IPS DF 19.7 (cell line): ENCODE data around the gene SCAMP3.
A peak's percentile ranks its signal among the peaks of the same experiment; 100 is the strongest.
"Not testable (repeated sequence)": the region's sequence is repeated elsewhere in the genome, so short reads cannot be mapped to it uniquely, and the experiment has no call there.

ENCODE experiments used
- DNase-seq: peaks from one replicate; pipeline ENCODE4 v3.0.0-alpha.2; 2013; ENCODE audit warnings: low read depth, low spot score

The SCAMP3 gene

DNA sequence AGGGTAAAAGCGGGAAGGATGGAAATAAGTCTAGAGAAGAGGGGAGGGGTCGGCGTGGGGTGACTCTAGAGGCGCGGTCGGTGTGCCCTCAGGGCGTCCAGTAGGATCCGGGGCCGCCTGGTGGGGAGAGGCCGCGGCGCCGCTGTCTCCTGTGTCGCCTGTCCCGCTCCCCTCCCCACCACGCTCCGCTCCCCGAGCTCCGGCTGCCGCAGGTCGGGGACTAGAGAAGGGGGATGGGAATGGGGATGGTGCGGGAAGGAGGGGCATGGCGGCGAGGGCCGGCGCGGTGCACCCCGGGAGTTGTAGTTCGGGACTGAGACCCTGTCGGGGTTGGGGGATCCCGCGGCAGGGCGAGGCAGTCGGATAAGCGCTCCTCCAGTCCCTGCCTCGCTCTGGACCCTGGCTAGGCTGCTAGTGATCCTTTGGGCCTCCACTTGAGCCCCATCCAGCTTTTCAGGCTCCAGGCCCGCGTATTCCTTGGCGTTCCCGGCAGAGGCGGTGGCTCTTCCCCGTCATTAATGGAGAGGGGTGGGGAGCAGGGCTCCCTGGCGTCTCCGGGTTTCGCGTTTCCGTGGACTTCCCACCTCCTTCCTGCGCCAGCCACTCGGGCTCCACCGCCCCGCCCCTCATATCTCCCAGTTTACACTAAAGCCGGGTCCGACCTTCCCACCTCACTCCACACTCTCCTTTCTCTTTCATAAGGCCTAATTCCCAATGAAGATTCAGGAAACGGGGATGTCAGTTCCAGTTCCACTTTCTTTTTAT lies 6.7 kb downstream of the SCAMP3 start, which contains the start of gene ENTREP3:
Gene ENTREP3, minus strand, starts transcription at position 241 of the 765 bp plus-strand sequence. CDS start 606 bp downstream, outside the sequence.
- DNase-seq: no peak

DNA sequence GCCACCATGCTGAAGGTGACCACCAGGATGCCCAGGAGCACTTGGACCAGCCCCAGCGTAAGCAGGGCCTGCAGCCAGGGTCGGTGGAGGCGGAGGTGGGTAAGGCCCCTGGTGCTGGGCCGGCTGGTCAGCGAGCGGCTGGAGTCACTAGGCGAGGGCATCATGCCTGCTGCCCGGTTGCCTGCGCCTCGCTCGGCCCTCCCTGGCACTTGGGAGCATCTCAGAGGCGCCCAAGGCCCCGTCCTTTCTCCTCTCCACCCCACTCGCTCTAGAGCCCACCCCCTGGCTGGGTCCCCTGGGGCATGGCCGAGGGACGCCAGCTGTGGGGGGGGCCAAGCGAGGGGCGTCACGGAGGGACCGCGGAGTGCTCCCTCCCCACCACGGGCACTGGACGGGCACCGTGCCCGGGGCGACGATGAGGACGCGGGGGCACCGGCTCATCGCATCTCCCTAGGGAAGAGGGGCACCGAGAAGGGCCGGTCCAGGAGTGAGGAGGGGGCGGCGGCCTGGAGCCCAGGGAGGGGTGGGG lies 7.4 kb downstream of the SCAMP3 start:
- no peak for DNase-seq

DNA sequence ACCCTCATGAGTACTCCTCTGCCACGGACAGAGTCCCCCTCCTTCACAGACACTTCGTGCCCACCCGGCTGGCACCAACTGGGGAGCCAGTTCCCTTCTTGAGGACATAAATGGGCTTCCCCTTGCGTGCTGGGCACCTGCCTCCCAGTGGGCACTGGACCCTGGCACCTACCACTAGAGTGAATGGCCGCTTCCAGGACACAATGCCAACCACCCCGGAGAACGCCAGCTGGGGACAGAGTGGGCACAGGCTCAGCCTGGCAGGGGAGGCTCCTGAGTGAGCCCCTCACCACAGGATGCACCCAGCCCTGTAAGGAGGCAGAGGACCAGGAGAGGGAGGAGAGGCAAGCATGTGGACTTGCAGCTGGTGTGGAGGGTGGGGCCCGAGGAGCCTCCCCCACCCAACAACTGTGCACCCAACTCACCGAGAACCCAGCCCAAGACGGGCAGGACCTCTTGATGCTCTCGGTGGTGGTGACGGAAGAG lies 7.9 kb downstream of the SCAMP3 start:
- no peak for DNase-seq

DNA sequence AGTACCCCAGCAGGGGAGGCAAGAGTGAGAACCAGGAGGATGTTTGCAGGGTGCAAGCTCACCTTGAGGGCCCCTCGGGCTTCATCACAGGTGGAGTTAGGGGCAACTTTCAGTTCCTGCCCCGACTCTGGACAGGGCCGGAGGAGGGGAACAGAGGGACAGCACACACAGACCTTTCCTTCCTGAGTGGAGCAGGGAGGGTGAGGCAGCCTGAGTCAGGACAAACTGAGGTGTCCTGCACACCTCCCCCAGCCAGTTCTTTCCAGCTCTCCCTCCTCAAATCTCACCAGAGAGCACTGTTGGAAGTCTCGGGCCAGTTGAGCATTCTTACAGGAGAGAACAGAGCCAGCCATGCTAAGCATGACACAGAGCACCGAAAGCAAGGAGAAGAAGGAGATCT lies 8.4 kb downstream of the SCAMP3 start:
- no peak for DNase-seq

DNA sequence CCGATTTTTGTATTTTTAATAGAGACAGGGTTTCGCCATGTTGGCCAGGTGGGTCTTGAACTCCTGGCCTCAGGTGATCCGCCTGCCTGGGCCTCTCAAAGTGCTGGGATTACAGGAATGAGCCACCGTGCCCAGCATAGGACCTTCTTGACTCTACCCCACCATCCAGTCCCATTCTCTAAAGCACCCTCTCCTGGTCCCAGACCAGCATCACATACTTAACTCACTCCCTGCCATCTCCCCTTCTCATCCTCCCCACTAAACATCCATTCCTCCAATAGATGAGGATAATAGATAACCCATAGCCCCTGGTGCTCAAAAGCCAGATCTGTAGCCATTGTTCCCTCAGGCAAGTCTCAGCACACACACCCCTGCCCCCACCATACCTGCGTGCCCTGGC lies 9.0 kb downstream of the SCAMP3 start:
- no peak for DNase-seq

DNA sequence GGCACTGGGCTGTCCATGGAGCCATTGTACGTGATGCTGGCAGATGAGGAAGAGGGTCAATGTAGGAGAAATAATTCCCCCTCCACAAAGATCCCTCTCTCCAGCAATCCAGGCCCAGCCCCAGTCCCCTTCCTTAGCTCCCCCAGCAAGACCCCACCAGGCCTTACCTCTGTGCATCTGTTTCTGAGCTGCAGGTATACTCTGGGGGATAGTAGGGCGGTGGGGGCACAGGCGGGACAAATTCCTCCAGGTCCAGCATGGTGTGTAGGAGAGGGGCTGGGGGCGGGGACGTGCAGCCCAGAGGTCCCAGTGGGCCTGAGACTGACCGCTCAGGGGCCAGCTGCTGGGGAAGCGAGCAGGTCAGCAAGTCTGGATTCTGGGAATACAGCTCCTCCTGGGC lies 10.6 kb downstream of the SCAMP3 start:
- no peak for DNase-seq

DNA sequence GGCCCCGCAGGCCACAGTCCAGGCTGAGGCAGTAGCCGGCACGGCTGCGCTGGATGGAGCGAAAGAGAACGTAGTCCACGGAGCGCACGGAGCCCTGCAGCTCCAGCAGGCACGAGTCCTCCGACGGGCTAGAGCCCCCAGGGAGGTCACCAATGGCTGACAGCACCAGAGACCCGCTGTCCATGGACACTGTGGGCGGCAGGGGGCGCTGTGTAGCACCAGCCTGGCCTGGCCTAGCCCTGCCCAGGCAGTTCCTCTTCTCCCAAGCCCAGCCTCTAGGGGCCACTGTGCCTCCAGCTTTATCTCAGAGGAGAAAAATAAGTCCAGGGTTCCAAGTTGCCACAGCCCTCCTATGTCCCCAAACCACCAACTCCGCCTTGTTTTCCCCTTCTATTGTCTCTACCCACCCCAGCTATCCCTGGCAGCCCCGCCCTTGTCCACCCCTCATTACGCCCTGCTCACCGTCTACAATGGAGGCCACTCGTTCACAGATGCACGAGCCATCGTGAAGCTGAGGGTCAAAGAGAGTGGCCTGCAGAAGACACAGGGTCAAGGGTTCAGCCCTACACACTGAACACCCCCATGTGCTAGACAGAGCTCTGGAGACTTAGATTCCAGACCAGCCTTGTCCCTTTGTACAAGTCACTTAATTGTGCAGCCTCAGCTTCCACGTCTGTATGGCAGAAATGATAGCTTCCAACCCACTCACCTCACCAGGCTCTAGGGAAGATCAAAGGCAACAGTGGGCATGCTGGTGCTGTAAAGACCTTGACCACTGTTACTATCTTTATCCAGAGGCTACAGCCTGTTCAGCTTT lies 11.3 kb downstream of the SCAMP3 start:
- DNase-seq: no peak

DNA sequence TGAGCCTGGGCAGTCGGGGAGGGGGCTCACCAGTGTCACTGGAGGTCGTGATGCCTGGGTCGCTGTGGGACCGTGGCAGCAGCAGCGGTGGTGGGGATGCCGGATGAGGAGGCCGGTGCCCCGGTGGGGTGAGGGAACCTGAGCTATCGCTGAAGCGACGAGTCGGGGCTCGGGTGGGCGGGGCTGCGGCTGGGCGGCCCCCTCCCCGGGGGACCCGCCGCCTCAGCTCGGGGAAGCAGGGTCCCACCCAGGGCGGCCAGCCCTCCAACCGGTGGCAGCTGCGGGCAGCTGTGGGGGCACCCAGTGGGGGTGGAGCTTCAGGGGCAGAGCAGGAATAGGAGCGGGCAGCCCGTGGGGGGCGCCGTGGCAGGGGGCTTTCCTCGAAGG lies 11.9 kb downstream of the SCAMP3 start:
- DNase-seq: no peak

DNA sequence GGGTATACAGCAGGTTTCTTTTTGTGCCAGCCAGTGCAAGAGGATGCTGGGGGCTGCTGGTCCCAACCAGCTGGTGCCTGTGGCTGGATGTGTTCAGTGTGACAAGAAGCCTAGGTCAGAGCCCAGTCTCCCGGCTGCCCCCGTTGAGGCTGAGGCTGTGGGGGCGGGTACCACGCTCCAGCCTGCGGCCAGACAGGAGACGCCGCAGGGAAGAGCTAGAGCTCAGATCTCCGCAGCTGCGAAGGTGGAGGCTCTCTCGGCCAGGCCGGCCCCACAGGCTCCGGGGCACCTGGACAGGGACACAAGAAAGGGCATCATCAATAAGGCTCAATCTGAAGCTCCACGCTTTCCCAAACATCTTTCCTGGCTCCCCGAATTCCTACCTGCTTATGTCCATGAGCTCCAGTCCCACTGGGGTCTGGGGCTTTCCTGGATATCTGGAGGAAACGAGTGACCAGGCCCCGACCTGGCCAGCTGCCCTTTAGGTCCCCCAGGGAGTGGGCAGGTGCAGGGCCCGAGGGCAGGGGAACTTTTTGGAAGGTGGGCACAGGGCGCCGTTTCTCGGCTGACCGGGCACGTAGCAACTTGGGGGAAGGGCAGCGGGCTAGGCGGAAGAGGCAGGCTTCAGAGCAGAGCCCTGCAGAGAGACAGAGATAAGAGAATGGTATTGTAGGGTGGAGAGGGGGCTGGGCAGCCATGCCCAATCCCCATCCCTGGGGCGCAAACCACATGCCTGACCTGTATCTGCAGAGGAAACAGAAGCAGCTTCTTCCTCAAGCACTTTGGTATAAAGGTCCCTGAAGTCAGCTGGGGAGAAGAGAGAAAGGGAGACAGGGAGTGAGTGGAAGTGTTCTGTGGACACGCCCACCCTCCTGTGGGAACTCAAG lies 14.2 kb downstream of the SCAMP3 start:
- no peak for DNase-seq

DNA sequence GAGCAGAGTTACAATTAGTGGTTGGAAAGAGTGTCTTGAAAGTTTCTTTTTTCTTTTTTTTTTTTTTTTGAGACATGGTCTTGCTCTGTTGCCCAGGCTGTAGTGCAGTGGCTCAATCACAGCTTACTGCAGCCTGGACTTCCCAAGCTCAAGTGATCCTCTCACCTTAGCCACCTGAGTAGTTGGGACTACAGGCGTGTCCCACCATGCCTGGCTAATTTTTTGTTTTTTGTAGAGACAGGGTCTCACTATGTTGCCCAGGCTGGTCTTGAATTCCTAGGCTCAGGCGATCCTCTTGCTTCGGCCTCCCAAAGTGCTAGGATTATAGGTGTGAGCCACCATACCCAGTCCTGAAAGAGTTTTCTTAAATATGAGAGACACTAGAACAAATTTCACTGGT lies 15.4 kb downstream of the SCAMP3 start:
- not testable (repeated sequence) for DNase-seq

DNA sequence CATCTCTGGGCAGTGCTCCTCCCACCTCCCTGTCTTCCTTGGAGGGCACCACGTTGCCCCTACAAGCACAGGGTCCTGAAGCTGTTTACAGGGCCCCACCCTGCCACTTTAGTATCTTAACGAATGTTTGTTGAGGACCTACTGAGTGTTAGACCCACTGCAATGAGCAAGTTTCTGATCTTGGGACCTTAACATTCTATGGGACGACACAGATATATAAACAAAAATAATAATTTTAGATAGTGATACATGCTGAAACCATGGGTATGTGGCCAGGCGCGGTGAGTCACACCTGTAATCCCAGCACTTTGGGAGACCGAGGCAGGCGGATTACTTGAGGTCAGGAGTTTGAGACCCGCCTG lies 17.0 kb downstream of the SCAMP3 start:
- DNase-seq: no peak

DNA sequence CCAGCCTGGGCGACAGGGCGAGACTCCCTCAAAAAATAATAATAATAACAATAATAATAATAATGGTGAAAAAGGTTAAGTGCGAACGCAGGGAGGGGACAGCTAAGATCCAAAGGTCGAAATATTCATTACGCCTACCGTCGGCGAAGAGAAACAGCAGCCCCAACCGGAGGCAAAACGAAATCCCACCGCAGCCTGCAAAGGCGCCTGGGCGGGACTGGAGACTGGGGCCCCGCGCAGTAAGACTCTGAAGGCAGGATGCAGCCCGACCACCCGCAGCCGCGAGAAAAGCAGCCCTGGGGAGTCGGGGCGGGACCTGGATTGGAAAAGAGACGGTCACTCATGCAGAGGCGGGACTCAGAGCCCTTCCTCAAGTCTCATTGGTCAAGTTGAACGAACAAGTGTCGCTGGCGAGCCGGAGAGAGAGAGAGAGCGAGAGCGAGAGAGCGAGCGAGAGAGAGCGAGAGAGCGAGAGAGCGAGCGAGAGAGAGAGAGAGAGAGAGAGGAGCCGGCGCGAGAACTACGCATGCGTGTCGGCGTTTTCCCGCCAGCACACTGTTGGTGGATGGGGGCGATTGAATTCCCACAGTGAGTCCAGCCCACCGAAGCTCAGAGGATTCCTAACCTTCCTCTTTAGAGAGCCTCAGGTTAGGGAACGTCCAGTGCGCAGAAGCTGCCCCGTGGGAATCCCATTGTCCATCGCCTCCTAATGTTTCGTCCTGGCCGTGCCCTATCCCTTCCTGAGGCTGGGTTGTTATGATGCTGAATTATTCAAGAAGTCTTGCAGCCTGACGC lies 17.6 kb downstream of the SCAMP3 start:
- peak; percentile 96 for DNase-seq

DNA sequence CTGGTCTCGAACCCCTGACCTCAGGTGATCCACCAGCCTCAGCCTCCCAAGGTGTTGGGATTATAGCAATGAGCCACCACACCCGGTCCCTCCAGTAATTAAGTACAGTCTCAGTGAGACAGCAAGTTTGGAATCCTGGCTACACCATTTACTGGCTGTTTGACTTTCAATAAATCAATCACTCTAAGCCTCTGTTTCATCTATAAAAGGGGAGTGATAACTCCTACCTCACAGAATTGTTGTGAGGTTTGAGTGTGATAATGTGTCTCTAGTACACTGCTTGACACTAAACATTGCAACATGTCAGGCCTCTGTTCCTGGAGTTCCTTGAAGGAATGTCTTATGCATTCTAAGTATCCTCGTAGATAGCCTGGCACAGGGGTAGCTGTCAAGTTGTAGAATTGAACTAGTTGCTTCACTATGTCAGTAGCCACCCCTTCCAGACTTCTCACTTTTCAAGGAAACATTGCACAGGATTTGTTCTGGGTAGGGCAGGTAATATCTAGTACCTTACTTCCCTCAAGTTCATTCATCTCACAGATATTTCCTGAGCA lies 19.3 kb downstream of the SCAMP3 start:
- no peak for DNase-seq

DNA sequence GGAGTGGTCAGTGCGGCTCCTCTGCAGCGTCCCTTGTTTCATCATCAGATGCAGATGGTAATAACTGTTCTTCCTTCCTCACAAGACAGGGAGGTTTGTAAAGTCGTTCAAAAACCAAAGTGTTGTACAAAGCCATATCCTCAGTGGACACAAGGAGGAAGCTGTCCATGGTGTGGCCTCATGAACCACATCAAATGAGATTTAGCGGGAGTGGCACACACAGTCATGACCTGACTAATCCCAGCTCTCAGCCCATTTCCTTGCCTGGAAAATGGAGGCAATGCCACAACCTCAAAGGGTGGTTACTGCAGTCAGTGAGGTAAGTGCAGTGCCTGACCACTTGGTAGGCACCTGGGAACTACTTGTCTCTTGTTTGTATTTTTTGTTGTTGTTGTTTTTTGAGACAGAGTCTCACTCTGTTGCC lies 20.3 kb downstream of the SCAMP3 start:
- no peak for DNase-seq

DNA sequence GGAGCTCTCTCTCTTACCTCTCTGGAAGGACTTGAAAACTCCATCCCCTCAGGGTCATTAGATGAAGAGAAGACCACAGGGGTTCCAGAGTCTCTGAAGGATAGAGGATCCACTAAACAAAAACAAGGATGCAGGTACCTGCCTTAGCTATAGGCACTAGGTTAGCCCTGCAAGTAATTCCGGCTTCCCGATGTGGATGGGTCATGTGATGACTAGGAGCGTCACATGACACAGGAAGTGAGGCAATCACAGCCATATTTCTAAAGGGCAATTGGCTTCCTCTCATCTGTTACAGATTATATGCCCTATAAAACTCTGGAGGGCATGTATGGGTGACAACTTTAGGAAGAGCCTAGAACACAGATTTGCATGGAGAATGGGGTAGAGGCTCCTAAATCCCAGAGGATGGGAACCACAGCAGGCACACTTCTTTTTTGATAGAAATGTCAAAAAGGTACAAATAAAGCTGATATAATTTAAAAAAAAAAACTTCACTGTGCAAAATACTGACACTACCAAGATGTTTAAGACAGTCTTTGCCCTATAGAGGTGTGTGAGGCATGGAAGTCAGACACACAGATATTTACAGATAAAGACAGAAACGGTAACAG lies 21.0 kb downstream of the SCAMP3 start:
- no peak for DNase-seq

DNA sequence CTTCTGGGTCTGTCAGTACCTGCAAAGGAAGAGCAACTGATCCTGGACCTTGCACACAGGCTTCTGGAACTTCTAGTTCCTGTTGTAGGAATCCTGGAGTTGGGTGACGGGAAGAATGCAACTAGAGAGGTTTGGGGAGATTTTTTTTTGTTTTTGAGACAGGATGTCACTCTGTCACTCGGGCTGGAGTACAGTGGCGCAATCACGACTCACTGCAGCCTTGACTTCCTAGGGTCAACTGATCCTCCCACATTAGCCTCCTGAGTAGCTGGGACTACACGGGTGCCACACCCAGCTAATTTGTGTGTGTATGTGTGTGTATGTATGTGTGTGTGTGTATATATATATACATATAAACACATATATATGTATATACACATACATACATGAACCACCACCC lies 25.7 kb downstream of the SCAMP3 start:
- DNase-seq: no peak

DNA sequence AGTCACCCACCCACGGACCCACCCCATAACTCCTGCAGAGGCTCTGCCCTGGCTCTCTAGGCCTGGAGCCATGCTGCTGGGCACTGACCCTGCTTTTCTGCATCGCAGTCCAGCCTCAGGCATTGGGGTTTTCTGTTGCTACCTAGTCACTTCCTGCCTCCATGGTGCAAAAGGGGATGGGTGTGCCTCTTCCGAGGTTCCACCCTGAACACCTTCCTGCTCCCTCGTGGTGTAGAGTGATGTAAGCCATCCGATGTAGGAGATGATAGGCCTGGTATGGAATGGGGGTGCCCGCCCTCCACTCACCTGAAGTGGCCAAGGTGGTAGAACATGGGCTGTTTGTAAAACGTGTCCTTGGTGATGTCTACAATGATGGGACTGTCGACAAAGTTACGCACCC lies 26.8 kb downstream of the SCAMP3 start:
- not testable (repeated sequence) for DNase-seq

DNA sequence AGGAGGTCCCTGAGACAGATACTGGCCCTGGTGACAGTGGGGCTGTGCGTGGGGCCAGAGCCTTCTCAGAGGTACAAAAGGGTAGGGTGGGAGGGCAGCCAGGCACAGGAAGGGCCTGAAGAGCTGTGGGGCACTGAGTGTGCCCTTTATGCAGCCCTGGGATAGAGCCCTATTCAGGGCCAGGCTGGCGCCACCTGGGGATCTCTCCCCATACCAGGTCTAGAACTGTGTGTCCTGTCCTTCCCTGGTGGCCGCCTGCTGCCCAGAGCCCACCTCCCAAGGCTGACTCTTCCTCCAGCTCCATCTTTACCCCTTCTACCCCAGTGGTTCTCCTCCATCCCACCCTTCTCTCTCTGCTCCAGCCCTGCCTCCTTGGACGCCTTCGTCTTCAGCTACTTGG lies 28.7 kb downstream of the SCAMP3 start:
- not testable (repeated sequence) for DNase-seq

DNA sequence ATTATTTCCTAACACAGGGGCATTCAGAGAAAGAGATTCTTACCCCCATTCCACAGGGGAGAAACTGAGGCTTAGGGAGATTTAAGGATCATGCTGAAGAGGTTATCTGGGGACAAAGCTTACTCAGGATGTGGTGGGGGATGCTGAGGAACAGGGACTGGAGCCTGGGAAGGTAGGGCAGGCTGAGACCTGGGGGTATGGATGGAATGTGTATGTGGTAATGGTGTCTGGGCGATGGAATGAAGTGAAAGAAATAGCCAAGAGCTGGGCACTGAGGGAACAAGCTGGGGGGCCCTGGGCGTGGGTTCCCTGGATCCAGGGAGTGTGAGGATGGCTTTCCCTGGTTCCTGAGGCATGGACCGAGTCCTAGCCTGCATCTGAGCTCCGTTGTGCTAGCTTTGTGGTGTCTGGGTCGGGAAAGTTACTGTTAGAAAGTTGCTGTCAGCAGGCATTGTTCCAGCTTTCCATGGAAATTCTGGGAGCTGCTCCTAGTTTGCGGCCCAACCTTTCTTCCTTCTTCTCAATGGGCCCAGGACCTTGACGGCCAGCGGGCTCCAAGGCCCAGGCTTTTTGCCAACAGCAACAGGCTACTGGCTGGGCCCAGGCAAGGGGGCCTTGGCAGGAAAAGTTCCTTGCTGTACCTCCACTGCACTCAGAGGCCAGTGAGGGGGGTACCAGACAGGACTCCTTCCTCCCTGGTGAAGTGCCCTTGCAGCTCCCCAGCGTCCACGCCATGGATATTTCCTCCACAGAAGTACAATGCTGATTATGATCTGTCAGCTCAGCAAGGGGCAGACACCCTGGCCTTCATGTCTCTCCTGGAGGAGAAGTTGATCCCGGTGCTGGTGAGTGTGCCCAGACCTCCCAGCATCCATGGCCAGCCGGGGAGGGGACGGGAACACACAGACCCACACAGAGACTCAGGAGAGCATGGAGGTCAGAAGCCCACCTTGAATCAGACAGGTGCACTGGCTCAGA lies 29.9 kb downstream of the SCAMP3 start:
- not testable (repeated sequence) for DNase-seq
